IMR-90 (cell line): ENCODE results near the gene HAVCR2. TPM values are rescaled to one million over a fixed set of nuclear protein-coding genes. Genes with fewer than 3 reads are reported as not detected.

ENCODE experiments used
- ATAC-seq: fragments of 200-7000 bp; cut with Tn5 transposase; 2 replicates; pipeline ENCODE4 v1.9.1; 2020; ENCODE audit warnings: low read depth, mild to moderate bottlenecking, moderate library complexity
- BruUV-seq: library from RNA; stranded (reverse); fragments of 400-500 nt; replicated peaks from 2 replicates; lab custom pipeline; 2021; lab: Mats Ljungman, UMichigan
- CTCF ChIA-PET: fragments of 300-600 bp; formaldehyde crosslinking; extraction: SDS; loops from one replicate; lab custom pipeline; 2021; ENCODE audit warnings: antibody characterized with exemption; lab: Yijun Ruan, JAX
- POLR2A ChIA-PET: fragments of 300-600 bp; sonication (Branson Sonifier 250); formaldehyde crosslinking; loops from one replicate; lab custom pipeline; 2022; ENCODE audit warnings: antibody characterized with exemption; ENCODE audit not compliant: unreplicated experiment; lab: Charles Lee
- DNase-seq: peaks from one replicate; pipeline ENCODE4 v3.0.0; 2013
- H2AFZ ChIP-seq: replicated peaks from 2 replicates; pipeline ENCODE3; 2013; ENCODE audit warnings: low read length, mild to moderate bottlenecking; ENCODE audit not compliant: poor library complexity
- H2AK5ac ChIP-seq: 2 replicates; pipeline ENCODE4 v1.6.1; 2013; ENCODE audit warnings: low read depth, low read length, inconsistent platforms
- H2AK9ac ChIP-seq: replicated peaks from 2 replicates; pipeline ENCODE3; 2013; ENCODE audit warnings: mild to moderate bottlenecking, low read depth, low read length, moderate library complexity; ENCODE audit not compliant: poor library complexity
- H2BK120ac ChIP-seq: 2 replicates; pipeline ENCODE4 v1.6.1; 2013; ENCODE audit warnings: low read depth, low read length, inconsistent platforms
- H2BK15ac ChIP-seq: 3 replicates; pipeline ENCODE4 v1.6.1; 2013; ENCODE audit warnings: low read depth, low read length, inconsistent platforms
- H2BK20ac ChIP-seq: 2 replicates; pipeline ENCODE4 v1.6.1; 2013; ENCODE audit warnings: low read depth, mild to moderate bottlenecking, inconsistent platforms, low read length, moderate library complexity
- H2BK5ac ChIP-seq: 2 replicates; pipeline ENCODE4 v1.6.1; 2013; ENCODE audit warnings: mild to moderate bottlenecking, low read depth, low read length, inconsistent platforms; ENCODE audit not compliant: poor library complexity, severe bottlenecking
- H3K14ac ChIP-seq: replicated peaks from 2 replicates; pipeline ENCODE4 v1.6.1; 2013; ENCODE audit warnings: low read depth, low read length, inconsistent platforms
- H3K18ac ChIP-seq: 2 replicates; pipeline ENCODE4 v1.6.1; 2013; ENCODE audit warnings: low read depth, low read length, control low read depth
- H3K23ac ChIP-seq: 2 replicates; pipeline ENCODE4 v1.6.1; 2013; ENCODE audit warnings: low read depth, low read length, inconsistent platforms
- H3K27ac ChIP-seq: 2 replicates; pipeline ENCODE4 v1.5.1; 2013; ENCODE audit warnings: mild to moderate bottlenecking, control low read depth, low read length; ENCODE audit not compliant: insufficient read depth
- H3K27me3 ChIP-seq: 2 replicates; pipeline ENCODE4 v1.6.1; 2013; ENCODE audit warnings: low read length; ENCODE audit not compliant: control insufficient read depth, insufficient read depth
- H3K36me3 ChIP-seq: 2 replicates; pipeline ENCODE4 v1.6.1; 2013; ENCODE audit warnings: low read length, mixed read lengths; ENCODE audit not compliant: control insufficient read depth, insufficient read depth
- H3K4ac ChIP-seq: 2 replicates; pipeline ENCODE4 v1.6.1; 2013; ENCODE audit warnings: low read depth, low read length, inconsistent platforms
- H3K4me1 ChIP-seq: 2 replicates; pipeline ENCODE4 v1.6.1; 2013; ENCODE audit warnings: low read length, mixed read lengths; ENCODE audit not compliant: control insufficient read depth, insufficient read depth
- H3K4me2 ChIP-seq: 2 replicates; pipeline ENCODE4 v1.6.1; 2013; ENCODE audit warnings: low read depth, mild to moderate bottlenecking, control low read depth, low read length, moderate library complexity
- H3K4me3 ChIP-seq: 2 replicates; pipeline ENCODE4 v1.5.1; 2013; ENCODE audit warnings: low read depth, mild to moderate bottlenecking, control low read depth, low read length, moderate library complexity; ENCODE audit not compliant: insufficient read depth
- H3K56ac ChIP-seq: 2 replicates; pipeline ENCODE4 v1.6.1; 2013; ENCODE audit warnings: low read length, inconsistent platforms; ENCODE audit not compliant: insufficient read depth; ENCODE audit errors: extremely low read depth
- H3K79me1 ChIP-seq, 2 experiments: 2 replicates each; pipeline ENCODE4 v1.6.1; 2013; ENCODE audit warnings: low read length in 2 of 2, inconsistent platforms in 1 of 2, low read depth in 1 of 2
- H3K9ac ChIP-seq: 2 replicates; pipeline ENCODE4 v1.6.1; 2013; ENCODE audit warnings: low read depth, low read length, control low read depth
- H3K9me1 ChIP-seq: 2 replicates; pipeline ENCODE4 v1.6.1; 2013; ENCODE audit warnings: low read length, inconsistent platforms; ENCODE audit not compliant: insufficient read depth
- H3K9me3 ChIP-seq: 2 replicates; pipeline ENCODE4 v1.6.1; 2013; ENCODE audit warnings: low read length; ENCODE audit not compliant: control insufficient read depth, insufficient read depth
- H4K20me1 ChIP-seq: 2 replicates; pipeline ENCODE4 v1.6.1; 2013; ENCODE audit warnings: low read length, inconsistent platforms; ENCODE audit not compliant: insufficient read depth
- H4K5ac ChIP-seq: 2 replicates; pipeline ENCODE4 v1.6.1; 2013; ENCODE audit warnings: mild to moderate bottlenecking, low read depth, low read length, control low read depth
- H4K8ac ChIP-seq, 2 experiments: 2 replicates each; pipeline ENCODE4 v1.6.1; 2013; ENCODE audit warnings: low read depth in 2 of 2, low read length in 2 of 2, control low read depth in 1 of 2, inconsistent platforms in 1 of 2
- H4K91ac ChIP-seq: 2 replicates; pipeline ENCODE4 v1.6.1; 2013; ENCODE audit warnings: low read depth, low read length, inconsistent platforms; ENCODE audit not compliant: insufficient read depth
- MAFK ChIP-seq: IDR thresholded peaks from 2 replicates; pipeline ENCODE4 v1.6.1; 2012; ENCODE audit warnings: low read depth, low read length, improper control_type of control experiment
- MXI1 ChIP-seq: IDR thresholded peaks from 2 replicates; pipeline ENCODE4 v1.6.1; 2012; ENCODE audit warnings: low read depth, mild to moderate bottlenecking, low read length, moderate library complexity, borderline replicate concordance
- NFE2L2 ChIP-seq: fragments of 150-350 bp; IDR thresholded peaks from 2 replicates; pipeline ENCODE4 v1.6.1; 2016; ENCODE audit warnings: low read depth, mild to moderate bottlenecking, low read length
- POLR2A ChIP-seq: IDR thresholded peaks from 2 replicates; pipeline ENCODE4 v1.6.1; 2012; ENCODE audit warnings: mild to moderate bottlenecking, low read depth, low read length
- WGBS, 2 experiments: methylation state at CpG; one replicate each; pipeline versions ENCODE4 v1.1.5 to v1.1.7; 2013; ENCODE audit warnings: missing lambda C conversion rate in 2 of 2; ENCODE audit not compliant: insufficient read length in 1 of 2; ENCODE audit errors: extremely low coverage in 2 of 2; 5-methylcytosine and 5-hydroxymethylcytosine counted together
- dilution Hi-C: fragments of 300-500 bp; cut with HindIII; formaldehyde crosslinking; loops from one replicate; pipeline ENCODE4 v1.14.3; 2018; ENCODE audit warnings: low sequenced_read_pairs; ENCODE audit not compliant: unreplicated experiment
- in situ Hi-C: fragments of 300-500 bp; cut with MboI; formaldehyde crosslinking; loops from 3 replicates; pipeline ENCODE4 v1.14.3; 2019; ENCODE audit warnings: low sequenced_read_pairs, inconsistent platforms, mixed read lengths
- intact Hi-C: fragments of 100-400 bp; cut with micrococcal nuclease; formaldehyde crosslinking; loops from 2 replicates; pipeline ENCODE4 v1.10.0; 2022
- polyA plus RNA-seq, 3 experiments: library from polyadenylated mRNA; depleted of rRNA; stranded (reverse); fragments of >200 nt; gene quantifications; 2 replicates each; pipeline ENCODE4 v1.2.3, GENCODE V29; 2012; ENCODE audit warnings: low replicate concordance in 1 of 3
- total RNA-seq: library from RNA; depleted of rRNA; stranded (reverse); fragments of >200 nt; gene quantifications from 2 replicates; pipeline ENCODE4 v1.2.3, GENCODE V29; 2012
- TF ChIP-seq, protein P1 (sequence below): fragments of 150-350 bp; IDR thresholded peaks from 2 replicates; pipeline ENCODE4 v1.6.1; 2016; ENCODE audit warnings: low read depth, mild to moderate bottlenecking, low read length, moderate library complexity, borderline replicate concordance

The HAVCR2 gene
- total and polyA plus RNA-seq, 2 of the 4 experiments (the other 2 are of a cell fraction) = under 0.01 to 0.07 TPM

DNA sequence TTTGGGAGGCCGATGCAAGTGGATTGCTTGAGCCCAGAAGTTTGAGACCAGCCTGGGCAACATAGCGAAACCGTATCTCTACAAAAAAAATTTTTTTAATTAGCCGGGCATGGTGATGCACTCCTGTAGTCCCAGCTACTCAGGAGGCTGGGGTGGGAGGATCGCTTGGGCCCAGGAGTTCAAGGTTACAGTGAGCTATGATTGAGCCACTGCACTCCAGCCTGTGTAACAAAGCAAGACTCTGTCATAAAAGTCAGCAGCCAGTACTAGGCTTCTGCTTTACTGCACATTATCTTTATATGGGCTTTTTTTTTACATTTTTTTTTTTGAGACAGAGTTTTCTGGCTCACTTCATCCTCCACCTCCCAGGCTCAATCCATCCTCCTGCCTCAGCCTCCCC lies 40.5 kb downstream of the HAVCR2 start:
- dilution Hi-C loops (no loop called here), in situ Hi-C loops (no loop called here), intact Hi-C loops (no loop called here)
- H3K27ac ChIP-seq = no peak overlapping the region
- 57% methylated on average over 1 of the region's 5 CpGs; no CpG with 5 or more reads in 1 of the 2 experiments for WGBS, 2 experiments
- no peaks in the 10 kb centered on the region for H3K27me3 ChIP-seq
- no peak overlapping the region for H2BK20ac ChIP-seq
- ChIA-PET POLR2A (no interaction called here), CTCF (no interaction called here)
- H3K4me2 ChIP-seq = no peak overlapping the region
- no peak overlapping the region for H3K56ac ChIP-seq
- H3K14ac ChIP-seq = no peak overlapping the region
- no peak overlapping the region for H2BK120ac ChIP-seq
- DNase-seq = no peak
- H3K36me3 ChIP-seq = no peaks in the 10 kb centered on the region
- no peak overlapping the region for H3K23ac ChIP-seq
- no peaks in the 10 kb centered on the region for H3K9me1 ChIP-seq
- H3K4ac ChIP-seq = no peak overlapping the region
- H3K9me3 ChIP-seq = no peaks in the 10 kb centered on the region; the same call in 1 of the 2 replicates
- no peak overlapping the region for H3K18ac ChIP-seq
- no peak overlapping the region for H2BK15ac ChIP-seq
- H4K91ac ChIP-seq = no peak overlapping the region
- H3K4me3 ChIP-seq = no peak overlapping the region
- H4K5ac ChIP-seq = no peak overlapping the region
- no peak overlapping the region for H2AFZ ChIP-seq
- H2BK5ac ChIP-seq = no peak overlapping the region
- no peak overlapping the region for H3K9ac ChIP-seq
- H3K79me1 ChIP-seq = no peaks in the 10 kb centered on the region
- no TSS peak for BruUV-seq
- no peak overlapping the region for H2AK5ac ChIP-seq
- no peak for ATAC-seq
- H3K4me1 ChIP-seq = no peaks in the 10 kb centered on the region
- TF ChIP-seq, protein P1, sequence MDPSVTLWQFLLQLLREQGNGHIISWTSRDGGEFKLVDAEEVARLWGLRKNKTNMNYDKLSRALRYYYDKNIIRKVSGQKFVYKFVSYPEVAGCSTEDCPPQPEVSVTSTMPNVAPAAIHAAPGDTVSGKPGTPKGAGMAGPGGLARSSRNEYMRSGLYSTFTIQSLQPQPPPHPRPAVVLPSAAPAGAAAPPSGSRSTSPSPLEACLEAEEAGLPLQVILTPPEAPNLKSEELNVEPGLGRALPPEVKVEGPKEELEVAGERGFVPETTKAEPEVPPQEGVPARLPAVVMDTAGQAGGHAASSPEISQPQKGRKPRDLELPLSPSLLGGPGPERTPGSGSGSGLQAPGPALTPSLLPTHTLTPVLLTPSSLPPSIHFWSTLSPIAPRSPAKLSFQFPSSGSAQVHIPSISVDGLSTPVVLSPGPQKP = no peak
- no peak for TF ChIP-seq MXI1
- no peak for TF ChIP-seq MAFK
- TF ChIP-seq POLR2A = no peak
- no peak for TF ChIP-seq NFE2L2
- H2AK9ac ChIP-seq = no peak overlapping the region
- no peaks in the 10 kb centered on the region for H4K20me1 ChIP-seq
- no peak overlapping the region for H4K8ac ChIP-seq
